GM21526 (cell line): Measurements from ENCODE around the gene MED15.

ENCODE experiments used
- ATAC-seq: cut with Tn5 transposase; IDR thresholded peaks from one replicate; pipeline ENCODE4 v1.9.1; 2021; ENCODE audit warnings: moderate library complexity; ENCODE audit not compliant: unreplicated experiment, low FRiP score

The MED15 gene

GRCh38 chr22:20509344-20510047, 2.1 kb downstream of the MED15 start:
- no peak for ATAC-seq

DNA sequence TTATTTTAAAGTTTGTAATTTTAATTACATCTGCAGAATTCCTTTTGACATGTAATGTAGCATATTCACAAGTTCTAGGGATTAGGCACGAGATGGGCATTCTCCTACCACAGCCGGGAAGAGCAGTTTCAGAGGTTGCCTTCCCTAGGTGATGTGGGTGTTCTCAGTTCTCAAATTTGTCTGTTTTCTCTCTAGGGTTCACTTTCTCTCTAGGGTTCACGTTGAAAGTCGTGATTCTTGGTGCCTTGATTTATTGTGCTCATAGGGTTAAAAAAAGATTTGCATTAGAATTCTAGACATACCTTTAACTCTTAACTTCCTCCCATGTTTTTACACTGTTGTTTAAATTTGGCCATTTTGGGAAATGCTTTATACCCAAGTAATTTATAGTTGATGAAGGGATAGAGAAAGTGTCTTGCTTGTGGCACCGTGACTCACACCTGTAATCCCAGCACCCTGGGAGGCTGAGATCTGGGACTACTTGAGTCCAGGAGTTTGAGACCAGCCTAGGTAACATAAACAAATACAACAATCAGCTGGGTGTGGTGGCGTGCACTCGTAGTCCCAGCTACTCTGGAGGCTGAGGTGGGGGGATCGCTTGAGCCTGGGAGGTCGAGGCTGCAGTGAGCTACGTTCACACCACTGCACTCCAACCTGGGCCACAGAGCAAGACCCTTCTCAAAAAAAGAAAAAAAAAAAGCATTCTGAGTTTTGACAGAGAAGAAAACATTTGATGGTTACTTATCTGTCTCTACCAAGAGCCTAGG, 3.6 kb downstream of the MED15 start:
- ATAC-seq, result no peak

DNA sequence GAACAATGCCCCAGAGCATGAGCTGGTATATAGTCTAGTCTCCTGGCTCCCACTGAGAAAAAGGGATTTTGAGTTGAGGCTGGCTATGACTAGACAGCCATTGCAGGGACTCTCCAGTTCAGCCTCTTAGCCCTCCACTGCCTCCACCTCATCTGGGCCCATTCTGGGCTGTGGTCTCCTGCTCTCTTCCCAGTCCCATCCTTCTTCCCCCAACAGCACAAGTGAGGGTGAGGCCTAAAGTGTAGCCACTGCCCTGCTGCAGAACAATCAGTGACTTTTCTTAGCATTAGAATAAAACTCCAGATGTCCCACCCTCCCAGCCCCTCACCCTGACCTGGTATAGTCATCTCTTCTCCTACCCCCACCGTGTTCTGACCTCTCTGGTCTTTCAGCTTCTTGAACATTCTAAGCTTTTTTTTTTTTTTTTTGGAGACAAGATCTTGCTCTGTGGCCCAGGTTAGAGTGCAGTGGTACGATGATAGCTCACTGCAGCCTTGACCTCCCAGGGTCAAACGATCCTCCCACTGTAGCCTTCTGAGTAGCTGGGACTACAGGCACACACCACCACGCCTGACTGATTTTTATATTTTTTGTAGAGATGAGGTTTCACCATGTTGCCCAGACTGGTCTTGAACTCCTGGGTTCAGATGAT, 4.3 kb downstream of the MED15 start:
- no peak for ATAC-seq

DNA sequence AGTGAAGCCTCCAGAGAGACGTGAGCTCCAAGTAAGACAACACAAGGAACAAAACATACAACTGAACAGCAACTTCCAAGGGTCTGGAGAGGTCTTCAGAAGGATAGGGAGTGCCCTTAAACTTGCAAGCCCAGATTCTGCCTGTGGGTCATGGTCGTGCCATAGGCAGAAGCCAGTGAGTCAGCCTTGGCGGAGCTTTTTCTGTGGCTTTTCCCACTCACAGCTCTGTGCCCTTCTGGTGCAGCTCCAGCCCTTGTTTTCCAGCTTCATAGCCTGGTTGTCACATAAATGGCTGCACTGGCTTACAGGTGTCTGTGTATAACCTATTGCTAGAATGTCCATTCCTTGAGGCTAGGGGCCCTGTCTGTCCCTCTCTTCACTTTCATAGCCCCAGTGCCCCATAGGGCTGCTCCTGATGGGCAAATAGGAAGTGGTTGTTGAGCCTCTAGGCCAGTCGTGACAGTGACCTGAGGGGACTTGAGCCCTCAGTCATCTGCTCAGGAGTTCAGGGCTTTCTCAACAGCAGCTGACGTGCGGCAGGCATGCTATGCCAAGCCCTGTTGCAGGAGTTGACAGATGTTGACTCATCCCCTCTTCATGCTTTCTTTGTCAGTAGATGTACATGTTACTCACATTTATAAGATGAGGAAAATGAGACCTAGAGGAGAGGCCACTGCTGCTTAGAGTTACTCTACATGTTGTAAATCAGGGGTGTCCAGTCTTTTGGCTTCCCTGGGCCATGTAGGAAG, 7.4 kb downstream of the MED15 start:
- no peak for ATAC-seq

DNA sequence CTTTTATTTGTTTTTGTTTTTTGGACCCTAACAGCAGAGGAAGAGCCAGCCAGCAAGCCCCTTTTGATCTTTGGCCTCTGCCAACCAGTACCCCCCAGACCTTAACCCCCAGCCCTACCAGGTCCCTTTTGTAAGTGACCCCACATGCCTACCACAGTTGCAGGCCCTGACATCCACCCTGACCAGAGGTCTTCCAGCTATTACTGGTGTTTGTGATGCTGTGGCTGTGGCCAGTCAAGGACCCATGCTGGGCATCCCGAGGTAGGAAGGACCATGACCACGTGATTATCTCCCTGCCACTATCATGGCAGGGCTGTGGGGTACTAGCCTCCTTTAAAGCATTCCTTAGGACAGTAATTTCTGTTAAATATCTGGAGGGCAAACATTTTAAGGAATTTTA, 9.0 kb downstream of the MED15 start:
- no peak for ATAC-seq

DNA sequence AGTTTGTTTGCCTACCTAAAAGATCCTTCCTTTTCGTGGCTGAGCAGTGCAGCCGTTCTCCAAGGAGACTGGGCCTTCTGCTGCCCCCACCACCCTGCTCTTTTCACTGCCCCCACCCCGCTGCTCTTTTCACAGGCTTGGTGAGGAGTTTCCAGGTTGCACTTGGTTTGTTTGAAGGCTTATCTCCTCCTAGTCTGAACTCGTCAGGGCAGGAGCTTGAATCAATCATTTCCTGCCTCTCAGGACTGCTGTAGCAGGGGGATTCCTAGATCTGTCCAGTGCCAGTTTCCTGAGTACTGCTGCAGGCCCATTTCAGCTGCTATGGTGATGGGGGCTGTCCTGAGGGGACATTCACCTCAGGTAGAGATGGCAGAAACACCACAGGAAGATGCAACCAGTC, 10.0 kb downstream of the MED15 start:
- ATAC-seq, result no peak

DNA sequence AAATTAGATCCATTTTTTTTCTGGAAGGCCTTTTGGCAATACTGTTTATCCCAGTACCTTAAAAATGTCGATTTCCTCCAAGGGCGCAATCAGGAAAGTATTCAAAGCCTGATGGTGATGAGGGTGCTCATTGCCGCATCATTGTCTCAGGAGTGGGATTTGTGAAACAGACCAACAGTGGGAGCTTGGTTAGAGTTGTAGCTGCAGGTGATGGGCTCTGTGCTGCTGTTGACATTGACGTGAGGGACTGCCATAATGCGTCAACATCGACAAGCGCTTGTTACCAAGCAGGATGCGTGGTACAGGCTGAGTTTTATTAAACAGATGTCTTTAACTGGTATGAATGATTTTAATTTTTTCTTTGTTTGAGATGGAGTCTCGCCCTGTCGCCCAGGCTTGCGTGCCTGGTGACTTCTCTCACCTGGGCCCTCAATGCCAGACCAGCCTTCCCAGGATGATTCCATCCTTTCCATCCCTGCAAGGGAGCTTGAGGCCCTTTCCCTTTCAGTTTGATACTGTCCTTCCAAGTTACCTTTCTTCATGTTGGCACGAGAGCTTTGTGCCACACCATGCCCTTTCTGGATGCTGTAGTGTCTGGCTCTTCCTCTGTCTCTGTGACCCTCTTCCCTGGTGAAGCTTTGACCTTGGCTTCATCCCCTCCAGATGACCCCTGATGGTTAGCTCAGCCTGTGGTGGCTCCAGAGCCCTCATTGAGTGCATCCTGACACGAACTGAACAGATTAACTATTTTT, 10.6 kb downstream of the MED15 start:
- no peak for ATAC-seq

DNA sequence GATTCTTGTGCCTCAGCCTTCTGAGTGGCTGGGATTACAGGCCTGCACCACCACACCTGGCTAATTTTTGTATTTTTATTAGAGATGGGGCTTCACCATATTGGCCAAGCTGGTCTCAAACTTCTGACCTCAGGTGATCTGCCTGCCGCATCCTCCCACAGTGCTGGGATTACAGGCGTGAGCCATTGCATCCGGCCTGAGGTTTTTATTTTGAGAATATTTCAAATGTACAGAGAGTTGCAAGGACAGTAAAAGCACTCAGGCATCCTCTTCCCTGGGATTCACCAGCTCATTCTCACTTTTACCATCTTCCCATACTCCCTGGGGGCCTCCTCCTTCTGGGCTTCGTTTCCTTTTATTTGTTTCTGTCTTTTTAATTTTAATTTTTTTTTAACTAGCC, 12.1 kb downstream of the MED15 start:
- ATAC-seq, result no peak

- ATAC-seq, result no peak
Observed at GRCh38 chr22:20520093-20520511, 12.7 kb downstream of the MED15 start.

DNA sequence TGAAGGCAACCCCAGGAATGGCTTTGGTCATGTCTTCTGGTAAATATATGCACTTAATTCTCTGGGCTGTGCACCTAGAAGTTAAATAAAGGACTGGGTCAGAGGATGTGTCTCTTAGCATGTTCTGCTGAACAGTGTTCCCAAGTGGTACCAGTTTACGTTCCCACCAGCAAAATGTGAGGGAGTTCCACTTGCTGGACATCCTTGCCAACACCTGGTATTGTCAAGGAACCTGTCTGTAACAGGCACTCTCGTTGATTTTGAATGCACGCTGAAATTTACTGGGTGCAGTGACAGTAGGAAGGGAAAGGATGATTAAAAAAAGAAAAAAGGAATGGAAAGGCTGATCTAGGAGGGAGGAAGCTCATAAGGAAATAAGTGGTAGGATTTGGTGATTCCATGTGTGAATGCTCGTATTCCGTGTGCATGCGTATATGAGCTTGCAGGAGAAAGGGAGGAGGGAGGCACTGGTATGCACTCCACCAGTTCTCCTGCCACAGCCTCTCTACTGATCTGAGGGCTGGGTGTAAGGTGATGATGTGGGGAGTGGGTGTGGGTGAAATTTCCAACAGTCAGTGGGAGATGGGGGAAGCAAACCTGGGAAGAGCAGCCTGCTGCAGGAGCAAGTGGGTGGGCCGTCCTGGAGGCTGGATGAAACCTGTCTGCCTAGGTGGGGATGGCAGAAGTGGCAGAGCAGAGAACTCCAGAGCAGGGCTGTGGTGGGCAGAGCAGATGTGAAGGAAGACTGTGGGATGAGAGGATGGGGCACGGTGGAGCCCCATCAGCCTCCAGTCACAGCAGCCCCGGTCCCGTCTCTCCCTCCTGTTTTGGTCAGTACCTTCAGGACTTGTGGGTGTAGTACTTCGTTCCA, 15.0 kb downstream of the MED15 start:
- no peak for ATAC-seq

DNA sequence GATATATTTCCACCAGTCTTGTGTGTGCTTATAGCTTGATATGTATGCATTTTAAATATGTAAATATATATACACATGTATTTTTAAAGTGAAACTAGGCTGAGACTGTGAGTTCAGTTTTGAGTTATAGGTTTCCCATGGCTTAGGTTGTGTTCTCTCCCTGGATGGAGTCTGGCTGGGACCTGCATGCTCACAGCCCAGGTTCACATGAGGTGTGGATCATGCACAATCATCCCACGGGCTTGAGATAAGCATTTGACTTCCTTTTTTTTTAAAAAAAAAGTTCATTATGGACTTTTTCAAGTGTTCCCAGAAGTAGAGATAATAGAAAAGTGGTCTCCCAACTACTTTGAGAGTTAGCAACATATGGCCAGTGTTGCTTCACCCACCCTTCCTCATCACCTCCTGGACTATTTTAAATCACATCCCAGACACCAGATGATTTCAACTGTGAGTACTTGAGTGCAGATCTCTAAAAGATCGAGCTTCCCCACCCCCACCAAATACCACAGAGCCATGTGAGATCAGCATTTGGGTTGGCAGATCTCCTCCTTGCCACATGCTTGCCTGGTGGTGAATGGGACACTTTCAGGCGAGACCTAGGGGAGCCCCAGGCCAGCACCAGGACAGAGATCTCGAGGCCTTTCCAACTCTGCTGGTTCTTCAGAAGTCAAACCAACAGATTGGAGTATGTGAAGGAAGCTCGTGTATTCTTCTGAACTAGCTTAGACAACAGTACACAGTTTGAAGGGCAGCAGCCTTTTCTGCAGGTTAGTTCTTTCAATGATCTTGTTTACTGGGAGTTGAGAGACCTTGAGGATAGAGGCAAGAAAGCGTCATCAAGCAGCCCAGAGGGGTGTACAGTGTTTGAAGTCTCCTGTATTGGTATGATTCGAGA, 15.9 kb downstream of the MED15 start:
- no peak for ATAC-seq

- ATAC-seq, result no peak
Observed at GRCh38 chr22:20524004-20524481, 16.6 kb downstream of the MED15 start.

DNA sequence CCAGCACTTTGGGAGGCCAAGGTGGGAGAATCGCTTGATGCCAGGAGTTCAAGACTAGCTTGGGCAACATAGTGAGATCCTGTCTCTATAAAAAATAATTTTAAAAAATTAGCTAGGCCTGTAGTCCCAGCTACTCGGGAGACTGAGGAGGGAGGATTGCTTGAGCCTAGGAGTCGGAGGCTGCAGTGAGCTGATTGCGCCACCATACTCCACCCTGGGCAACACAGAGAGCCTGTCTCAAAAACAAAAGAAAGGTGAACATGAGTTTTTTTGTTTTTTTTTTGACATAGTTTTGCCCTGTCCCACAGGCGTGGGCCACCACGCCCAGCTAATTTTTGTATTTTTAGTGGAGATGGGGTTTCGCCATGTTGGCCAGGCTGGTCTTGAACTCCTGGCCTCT, 17.6 kb downstream of the MED15 start:
- ATAC-seq, result no peak

GRCh38 chr22:20526305-20526627, 18.9 kb downstream of the MED15 start:
- ATAC-seq, result no peak

- ATAC-seq, result no peak
Observed at GRCh38 chr22:20526628-20527355, 19.4 kb downstream of the MED15 start.

GRCh38 chr22:20528405-20528978, 21.1 kb downstream of the MED15 start:
- ATAC-seq, result no peak
